ENCODE measurements around the gene CELSR1.

DNA sequence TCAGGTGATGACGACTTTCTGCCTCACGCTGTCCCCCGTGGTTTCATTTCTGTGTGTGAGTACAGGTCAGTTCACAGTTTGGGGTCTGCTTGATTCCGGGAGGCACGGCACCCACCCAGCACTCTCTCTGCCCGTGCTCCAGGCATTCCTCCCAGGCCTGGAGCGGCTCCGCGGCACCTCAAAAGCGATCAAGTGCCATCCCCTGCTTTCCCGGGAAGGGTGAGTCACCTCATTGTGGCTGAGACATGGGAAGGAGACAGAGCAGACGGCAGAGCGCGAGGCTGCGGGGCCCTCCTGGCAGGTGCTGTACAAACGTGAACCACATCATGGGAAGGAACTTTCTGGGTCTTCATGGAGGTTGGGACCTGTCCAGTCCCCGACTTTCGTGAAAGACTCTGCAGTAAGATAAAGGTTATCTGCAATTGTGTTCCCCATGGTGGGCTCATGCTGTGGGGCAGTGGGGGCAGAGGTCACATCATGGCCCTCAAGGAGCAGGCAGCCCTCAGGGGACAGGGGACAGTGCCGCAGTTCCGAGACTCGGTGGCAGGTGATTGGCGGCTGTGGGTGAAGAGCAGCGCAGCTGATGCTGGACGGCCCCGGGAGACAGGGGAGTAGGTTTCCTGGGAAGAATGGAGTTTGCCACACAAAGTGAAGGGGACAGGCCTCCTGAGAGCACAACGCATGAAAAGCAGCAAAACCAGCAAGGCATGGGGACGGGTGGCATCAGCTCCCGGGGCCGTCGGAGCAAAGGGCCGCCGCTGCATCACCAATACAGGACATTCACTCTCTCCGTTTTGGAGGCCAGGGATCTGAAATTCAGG is 65.3 kb downstream of the CELSR1 start:
- TF ChIP-seq, protein P1, sequence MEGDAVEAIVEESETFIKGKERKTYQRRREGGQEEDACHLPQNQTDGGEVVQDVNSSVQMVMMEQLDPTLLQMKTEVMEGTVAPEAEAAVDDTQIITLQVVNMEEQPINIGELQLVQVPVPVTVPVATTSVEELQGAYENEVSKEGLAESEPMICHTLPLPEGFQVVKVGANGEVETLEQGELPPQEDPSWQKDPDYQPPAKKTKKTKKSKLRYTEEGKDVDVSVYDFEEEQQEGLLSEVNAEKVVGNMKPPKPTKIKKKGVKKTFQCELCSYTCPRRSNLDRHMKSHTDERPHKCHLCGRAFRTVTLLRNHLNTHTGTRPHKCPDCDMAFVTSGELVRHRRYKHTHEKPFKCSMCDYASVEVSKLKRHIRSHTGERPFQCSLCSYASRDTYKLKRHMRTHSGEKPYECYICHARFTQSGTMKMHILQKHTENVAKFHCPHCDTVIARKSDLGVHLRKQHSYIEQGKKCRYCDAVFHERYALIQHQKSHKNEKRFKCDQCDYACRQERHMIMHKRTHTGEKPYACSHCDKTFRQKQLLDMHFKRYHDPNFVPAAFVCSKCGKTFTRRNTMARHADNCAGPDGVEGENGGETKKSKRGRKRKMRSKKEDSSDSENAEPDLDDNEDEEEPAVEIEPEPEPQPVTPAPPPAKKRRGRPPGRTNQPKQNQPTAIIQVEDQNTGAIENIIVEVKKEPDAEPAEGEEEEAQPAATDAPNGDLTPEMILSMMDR (IDR thresholded peaks at IDR 0.05 in 8 of 11, conservative IDR thresholded peaks at IDR 0.05 in 3 of 11), result no peak
- no peak for TF ChIP-seq POLR2A (IDR thresholded peaks at IDR 0.05)
- no peak for TF ChIP-seq POLR2AphosphoS5 (IDR thresholded peaks at IDR 0.05)

All from spleen (tissue), 7 donors.